Chondrocyte (in vitro differentiated cells): ENCODE results near the gene NAALADL2. TPM values are rescaled to one million over a fixed set of nuclear protein-coding genes. Genes with fewer than 3 reads are reported as not detected.
A peak's percentile ranks its signal among the peaks of the same experiment; 100 is the strongest.

ENCODE experiments used
- DNase-seq: peaks from one replicate; pipeline ENCODE4 v3.0.0; 2021; ENCODE audit warnings: mixed read lengths, low spot score
- H3K27ac Mint-ChIP-seq: one replicate; pipeline ENCODE4 v1.8.0; 2021; ENCODE audit warnings: mild to moderate bottlenecking, moderate library complexity, mixed read lengths; ENCODE audit not compliant: unreplicated experiment
- H3K27me3 Mint-ChIP-seq: 2 replicates; pipeline ENCODE4 v1.8.0; 2021; ENCODE audit warnings: low read depth, mixed read lengths
- H3K36me3 Mint-ChIP-seq: 2 replicates; pipeline ENCODE4 v1.8.0; 2021; ENCODE audit warnings: low read depth, mixed read lengths
- H3K4me1 Mint-ChIP-seq: 2 replicates; pipeline ENCODE4 v1.8.0; 2021; ENCODE audit warnings: low read depth, mild to moderate bottlenecking, mixed read lengths
- H3K4me3 Mint-ChIP-seq: one replicate; pipeline ENCODE4 v1.8.0; 2021; ENCODE audit warnings: mild to moderate bottlenecking, moderate library complexity, mixed read lengths; ENCODE audit not compliant: unreplicated experiment
- H3K9me3 Mint-ChIP-seq: 2 replicates; pipeline ENCODE4 v1.8.0; 2021; ENCODE audit warnings: low read depth, mixed read lengths
- total RNA-seq: library from RNA; stranded (reverse); gene quantifications from 3 replicates; pipeline ENCODE4 v1.2.1, GENCODE V29; 2021
- TF ChIP-seq, protein P1 (sequence below): fragments of 200-600 bp; sonication (generic); IDR thresholded peaks from 2 replicates; pipeline ENCODE4 v1.5.0; 2021; ENCODE audit warnings: antibody characterized with exemption, mild to moderate bottlenecking, moderate library complexity

NAALADL2 gene
- total RNA-seq, 1 donor from 2014 or later = 8.0 TPM

DNA sequence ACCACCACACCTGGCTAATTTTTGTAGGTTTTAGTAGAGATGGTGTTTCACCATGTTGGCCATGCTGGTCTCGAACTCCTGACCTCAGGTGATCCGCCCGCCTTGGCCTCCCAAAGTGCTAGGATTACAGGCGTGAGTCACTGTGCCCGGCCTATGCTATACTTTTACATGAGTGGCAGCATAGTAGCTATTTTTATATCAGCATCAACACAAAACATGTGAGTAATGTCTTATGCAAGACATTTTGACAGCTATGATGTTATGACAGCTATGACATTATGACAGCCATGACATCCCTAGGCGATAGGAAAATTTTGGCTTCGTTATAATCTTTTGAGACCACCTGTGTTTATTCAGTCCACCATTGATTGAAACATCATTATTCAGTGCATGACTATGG, 4.1 kb upstream of the NAALADL2 start:
- TF ChIP-seq, protein P1, sequence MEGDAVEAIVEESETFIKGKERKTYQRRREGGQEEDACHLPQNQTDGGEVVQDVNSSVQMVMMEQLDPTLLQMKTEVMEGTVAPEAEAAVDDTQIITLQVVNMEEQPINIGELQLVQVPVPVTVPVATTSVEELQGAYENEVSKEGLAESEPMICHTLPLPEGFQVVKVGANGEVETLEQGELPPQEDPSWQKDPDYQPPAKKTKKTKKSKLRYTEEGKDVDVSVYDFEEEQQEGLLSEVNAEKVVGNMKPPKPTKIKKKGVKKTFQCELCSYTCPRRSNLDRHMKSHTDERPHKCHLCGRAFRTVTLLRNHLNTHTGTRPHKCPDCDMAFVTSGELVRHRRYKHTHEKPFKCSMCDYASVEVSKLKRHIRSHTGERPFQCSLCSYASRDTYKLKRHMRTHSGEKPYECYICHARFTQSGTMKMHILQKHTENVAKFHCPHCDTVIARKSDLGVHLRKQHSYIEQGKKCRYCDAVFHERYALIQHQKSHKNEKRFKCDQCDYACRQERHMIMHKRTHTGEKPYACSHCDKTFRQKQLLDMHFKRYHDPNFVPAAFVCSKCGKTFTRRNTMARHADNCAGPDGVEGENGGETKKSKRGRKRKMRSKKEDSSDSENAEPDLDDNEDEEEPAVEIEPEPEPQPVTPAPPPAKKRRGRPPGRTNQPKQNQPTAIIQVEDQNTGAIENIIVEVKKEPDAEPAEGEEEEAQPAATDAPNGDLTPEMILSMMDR = no peak
- Mint-ChIP-seq H3K9me3 (peaks cover 12% of the 10 kb centered on the region), H3K4me3 (no peak overlapping the region), H3K4me1 (peaks cover 3% of the 10 kb centered on the region), H3K27ac (no peak overlapping the region), H3K36me3 (peaks cover 2% of the 10 kb centered on the region), H3K27me3 (no peaks in the 10 kb centered on the region)
- no peak for DNase-seq

DNA sequence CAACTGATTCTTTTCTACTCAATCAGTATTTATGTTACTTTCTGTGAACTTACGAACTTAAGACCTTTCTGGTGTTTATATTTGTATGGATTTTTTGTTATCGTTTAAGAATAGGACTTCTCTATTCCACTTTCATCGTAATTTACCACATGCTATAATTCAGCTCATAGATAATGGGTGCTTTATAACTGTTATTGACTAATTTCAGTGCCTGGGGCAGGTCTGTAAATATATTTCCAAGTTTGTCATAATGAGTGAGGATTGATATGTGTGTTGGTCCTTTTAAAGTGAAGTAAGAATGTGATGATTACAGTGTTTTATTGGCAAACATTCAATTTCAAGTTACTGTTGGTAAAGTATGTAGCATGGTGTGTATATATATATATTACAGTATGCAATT, 1.8 kb upstream of the NAALADL2 start:
- Mint-ChIP-seq H3K27me3 (no peaks in the 10 kb centered on the region), H3K9me3 (no peaks in the 10 kb centered on the region), H3K4me3 (no peak overlapping the region), H3K4me1 (peaks cover 3% of the 10 kb centered on the region), H3K27ac (no peak overlapping the region), H3K36me3 (no peaks in the 10 kb centered on the region)
- TF ChIP-seq, protein P1 = no peak
- no peak for DNase-seq

DNA sequence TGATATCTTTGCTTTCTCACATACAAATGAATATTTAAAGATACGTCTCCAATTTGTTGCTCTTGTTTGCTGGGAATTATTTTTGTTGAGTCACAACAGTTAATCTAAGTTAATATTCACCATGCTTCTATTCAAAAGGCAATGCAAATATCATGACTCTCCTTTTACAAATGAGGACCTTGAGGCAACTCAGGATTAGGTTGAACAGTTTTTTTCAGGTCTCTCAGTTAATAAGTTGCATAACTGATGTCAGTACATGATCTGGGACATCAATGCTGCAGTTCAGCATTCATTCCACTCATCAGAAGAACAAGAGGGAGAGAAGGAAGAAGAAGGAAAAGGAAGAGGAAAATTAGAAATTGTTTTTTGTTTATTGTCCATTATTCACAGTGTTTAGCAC, 781 bp upstream of the NAALADL2 start:
- no peaks in the 10 kb centered on the region for H3K36me3 Mint-ChIP-seq
- H3K4me3 Mint-ChIP-seq = no peak overlapping the region
- H3K9me3 Mint-ChIP-seq = no peaks in the 10 kb centered on the region
- DNase-seq = no peak
- H3K27ac Mint-ChIP-seq = no peak overlapping the region
- TF ChIP-seq, protein P1 = no peak
- peaks cover 8% of the 10 kb centered on the region for H3K4me1 Mint-ChIP-seq
- no peaks in the 10 kb centered on the region for H3K27me3 Mint-ChIP-seq

DNA sequence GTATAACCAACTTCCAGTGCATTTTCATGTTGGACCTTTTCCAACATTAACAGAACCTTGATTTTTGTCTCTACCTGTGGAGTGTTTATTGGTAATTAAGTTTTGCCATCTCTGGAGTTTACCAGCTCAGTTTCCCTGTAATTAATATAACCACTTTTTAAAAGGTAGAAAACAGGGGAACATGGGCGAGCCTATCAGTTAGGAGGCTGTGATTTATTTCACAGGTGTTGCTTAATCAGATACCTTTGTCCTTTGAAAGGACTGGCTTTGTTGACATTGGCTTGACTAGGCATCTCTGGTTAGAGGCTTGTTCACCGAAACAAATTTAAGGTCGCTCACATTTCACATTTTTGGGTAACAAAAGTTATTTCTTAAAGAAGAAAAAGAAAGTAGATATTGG, 622 bp downstream of the NAALADL2 start:
- H3K4me3 Mint-ChIP-seq = no peak overlapping the region
- H3K27me3 Mint-ChIP-seq = peaks cover 5% of the 10 kb centered on the region
- no peak overlapping the region for H3K27ac Mint-ChIP-seq
- H3K9me3 Mint-ChIP-seq = no peaks in the 10 kb centered on the region
- TF ChIP-seq, protein P1 = no peak
- peaks cover 8% of the 10 kb centered on the region for H3K4me1 Mint-ChIP-seq
- DNase-seq = no peak
- H3K36me3 Mint-ChIP-seq = no peaks in the 10 kb centered on the region

DNA sequence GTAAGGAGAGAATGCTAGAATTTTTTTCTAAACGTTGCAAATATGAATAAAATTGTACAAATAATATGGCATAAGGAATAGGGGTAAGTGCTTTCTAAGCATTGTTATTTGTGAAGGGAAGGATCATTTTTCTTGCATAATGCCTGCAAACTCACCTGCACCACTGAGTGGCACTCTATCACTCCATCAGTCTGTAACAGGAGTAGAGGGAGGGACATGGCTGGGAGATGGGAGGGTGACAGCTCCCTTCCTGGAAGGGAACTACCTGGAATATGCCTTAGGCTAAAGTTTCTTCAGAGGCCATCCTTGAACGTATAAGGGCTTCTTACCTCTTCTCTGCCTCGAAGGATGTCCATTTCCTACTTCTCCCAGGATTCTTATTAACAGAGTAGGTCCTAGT, 3.0 kb downstream of the NAALADL2 start:
- Mint-ChIP-seq H3K9me3 (no peaks in the 10 kb centered on the region), H3K27ac (no peak overlapping the region), H3K4me3 (no peak overlapping the region), H3K36me3 (no peaks in the 10 kb centered on the region), H3K27me3 (peaks cover 5% of the 10 kb centered on the region), H3K4me1 (peaks cover 5% of the 10 kb centered on the region)
- TF ChIP-seq, protein P1 = peak; percentile 49
- no peak for DNase-seq
